Umbilical cord (tissue), 2 donors: ENCODE measurements around the gene FBXO31. TPM values are rescaled to one million over a fixed set of nuclear protein-coding genes. Genes with fewer than 3 reads are reported as not detected.
"Not testable (repeated sequence)": the region's sequence is repeated elsewhere in the genome, so short reads cannot be mapped to it uniquely, and the experiment has no call there.

Experiments used
- DNase-seq: peaks from one replicate; pipeline ENCODE4 v3.0.0-alpha.2; 2015; ENCODE audit warnings: low spot score
- total RNA-seq: library from RNA; depleted of rRNA; stranded (reverse); fragments of >200 nt; gene quantifications from one replicate; pipeline ENCODE4 v1.2.3, GENCODE V29; 2014; ENCODE audit warnings: low replicate concordance; ENCODE audit not compliant: insufficient read depth

FBXO31 gene
- total RNA-seq, 1 donor from 2014 or later = 33.0 TPM

GRCh38 chr16:87387942-87388817 is 4.6 kb upstream of the FBXO31 start:
- DNase-seq = peak; percentile 99

- not testable (repeated sequence) for DNase-seq
Measured at GRCh38 chr16:87384875-87385167, 1.2 kb upstream of the FBXO31 start.

DNA sequence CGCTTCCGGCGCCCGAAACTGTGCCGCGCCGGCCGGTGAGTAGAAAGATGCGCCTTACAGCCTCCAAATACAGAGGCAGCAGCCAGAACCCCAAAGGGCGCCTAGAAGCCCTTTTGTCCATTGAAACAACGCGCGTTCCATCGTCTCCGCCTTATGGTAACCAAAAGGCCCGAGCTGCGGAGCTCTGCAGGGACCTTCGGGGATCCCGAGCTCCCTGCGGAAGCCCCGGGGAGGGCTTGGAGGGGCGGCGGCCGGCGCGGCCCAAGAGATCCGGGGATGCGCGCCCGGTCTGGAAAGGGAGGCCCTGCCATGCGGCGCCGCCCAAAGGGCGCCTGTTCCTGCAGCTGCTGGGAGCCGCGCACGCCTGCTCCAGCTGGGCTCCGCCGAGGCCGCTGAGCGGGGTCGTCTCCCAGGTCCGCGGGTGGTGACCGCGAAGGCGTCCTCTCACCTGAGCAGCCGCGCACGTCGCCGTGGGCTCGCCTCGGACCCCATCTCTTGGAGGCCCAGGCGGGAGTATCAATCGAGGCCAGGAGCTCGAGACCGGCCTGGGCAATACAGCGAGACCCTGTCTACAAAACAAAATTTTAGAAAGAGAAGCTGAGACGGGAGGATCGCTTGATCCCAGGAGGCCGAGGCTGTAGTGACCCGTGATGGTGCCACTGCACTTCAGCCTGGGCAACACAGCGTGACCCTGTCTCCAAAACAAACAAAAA is 742 bp upstream of the FBXO31 start:
- DNase-seq = no peak

DNA sequence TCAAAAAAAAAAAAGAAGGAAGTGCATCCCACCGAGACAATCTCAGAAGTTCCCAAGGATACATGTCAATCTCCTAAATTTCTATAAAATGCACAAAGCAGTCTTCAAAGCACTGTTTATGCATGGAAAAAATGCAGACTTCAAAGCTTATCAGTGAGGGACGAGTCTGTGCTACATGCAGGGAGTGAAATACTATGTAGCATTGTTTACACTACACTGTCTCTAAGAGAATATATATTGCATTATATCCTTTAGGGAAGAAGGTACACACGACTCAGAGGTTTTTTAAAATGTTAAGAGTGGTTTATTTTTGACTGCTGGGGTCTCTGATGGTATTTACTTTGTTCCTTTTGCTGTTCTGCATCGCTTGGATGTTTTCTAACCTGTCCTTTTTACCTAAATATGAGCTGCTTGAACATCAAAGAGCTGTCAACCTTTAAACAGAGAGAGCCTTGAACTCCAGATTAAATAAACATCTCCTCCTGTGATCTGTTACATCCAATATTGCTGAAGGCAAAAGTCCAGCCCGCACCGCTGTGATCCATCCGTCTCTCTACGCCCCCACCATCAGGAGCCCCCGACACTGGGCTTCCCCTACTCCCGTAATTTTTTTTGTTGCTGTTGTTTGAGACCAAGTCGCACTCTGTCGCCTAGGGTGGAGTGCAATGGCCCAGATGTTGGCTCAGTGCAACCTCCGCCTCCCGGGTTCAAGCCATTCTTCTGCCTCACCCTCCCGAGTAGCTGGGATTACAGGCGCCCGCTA is 1.4 kb downstream of the FBXO31 start:
- peak; percentile 37 for DNase-seq

DNA sequence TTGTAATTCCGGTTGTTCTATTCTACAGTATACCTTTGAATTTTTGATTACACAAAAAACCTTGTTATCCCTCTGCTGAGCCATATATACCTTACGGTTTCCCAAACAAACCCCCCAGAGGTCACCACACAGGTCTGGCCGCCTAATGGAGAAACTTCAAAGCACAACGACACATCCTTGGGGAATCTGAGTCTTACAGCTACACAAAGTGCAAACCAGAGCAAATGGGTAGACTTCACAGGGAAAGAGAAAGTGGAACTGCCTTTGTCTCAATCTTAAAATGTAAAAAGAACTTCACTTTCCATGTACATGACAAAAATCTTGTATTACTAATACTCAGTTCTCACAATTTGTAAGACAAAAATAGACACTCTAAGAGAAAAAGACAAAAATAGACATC is 2.7 kb downstream of the FBXO31 start:
- no peak for DNase-seq

GRCh38 chr16:87380403-87380802 is 3.2 kb downstream of the FBXO31 start:
- no peak for DNase-seq

- not testable (repeated sequence) for DNase-seq
Measured at GRCh38 chr16:87379312-87379752, 4.2 kb downstream of the FBXO31 start.

DNA sequence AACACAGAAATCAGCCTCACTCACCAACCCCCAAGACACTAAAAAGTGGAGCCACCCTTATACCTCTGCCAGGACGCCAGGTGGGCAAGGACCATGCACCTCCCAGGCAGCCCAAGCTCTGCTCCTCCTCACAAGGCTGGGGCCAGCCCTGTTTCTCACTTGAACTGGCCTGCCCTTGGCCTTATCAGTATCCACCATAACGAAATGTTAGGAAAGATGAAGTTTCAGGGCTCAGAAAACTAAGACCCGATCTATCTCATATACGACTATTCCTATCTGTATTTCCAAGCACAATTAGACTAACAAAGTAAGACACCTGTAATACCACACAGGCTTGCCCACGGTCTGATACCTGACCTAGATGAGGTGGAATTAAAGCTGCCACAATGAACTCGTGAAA is 6.9 kb downstream of the FBXO31 start:
- DNase-seq = no peak

GRCh38 chr16:87375426-87376135 is 8.0 kb downstream of the FBXO31 start:
- DNase-seq = no peak

GRCh38 chr16:87374313-87374712 is 9.3 kb downstream of the FBXO31 start:
- no peak for DNase-seq

DNA sequence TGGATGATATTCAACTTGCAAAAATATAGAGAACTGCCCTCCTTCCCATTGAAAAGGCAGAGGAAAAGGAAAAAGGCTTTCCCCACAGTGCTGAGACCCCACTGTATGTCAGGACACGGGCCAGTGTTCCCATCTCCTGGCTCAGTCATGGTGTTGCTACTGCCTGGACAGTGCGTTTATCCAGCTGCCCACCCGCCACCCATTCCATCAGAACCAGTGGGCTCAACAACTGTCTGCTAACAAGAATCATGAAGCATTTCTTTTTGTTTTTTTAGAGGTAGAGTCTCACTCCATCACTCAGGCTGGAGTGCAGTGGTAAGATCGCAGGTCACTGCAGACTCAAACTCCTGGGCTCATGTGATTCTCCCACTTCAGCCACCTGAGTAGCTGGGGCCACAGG is 11.3 kb downstream of the FBXO31 start:
- no peak for DNase-seq

DNA sequence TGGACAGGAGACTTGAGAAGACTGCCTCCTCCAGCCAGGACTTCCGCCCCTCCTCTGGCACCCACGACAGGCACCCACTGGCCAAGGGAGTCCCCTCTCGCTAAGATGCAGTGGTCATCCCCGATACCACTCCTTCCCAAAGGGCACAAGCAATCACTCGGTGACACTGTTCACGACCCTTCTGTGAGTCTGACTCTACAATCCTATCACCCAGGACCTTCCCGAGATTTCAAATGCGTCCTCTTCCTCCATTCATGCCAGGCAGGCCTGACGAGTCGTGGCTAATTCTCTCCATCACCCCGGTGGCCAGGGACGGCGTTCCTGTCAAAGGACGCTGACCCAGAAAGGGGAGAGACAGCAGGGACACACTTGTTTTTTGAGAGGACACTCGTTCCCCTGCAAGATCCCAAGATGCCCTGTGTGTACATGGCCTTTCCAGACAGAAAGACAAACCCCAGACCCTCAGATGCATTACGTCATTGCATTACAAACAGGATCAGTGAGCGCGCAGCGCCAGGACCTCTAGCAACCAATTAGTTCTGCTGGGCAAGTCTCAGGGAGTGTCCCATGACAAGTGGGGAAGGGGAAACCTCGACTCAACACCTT is 12.2 kb downstream of the FBXO31 start:
- DNase-seq = peak; percentile 53

- DNase-seq = no peak
Measured at GRCh38 chr16:87369796-87370719, 13.5 kb downstream of the FBXO31 start.

DNA sequence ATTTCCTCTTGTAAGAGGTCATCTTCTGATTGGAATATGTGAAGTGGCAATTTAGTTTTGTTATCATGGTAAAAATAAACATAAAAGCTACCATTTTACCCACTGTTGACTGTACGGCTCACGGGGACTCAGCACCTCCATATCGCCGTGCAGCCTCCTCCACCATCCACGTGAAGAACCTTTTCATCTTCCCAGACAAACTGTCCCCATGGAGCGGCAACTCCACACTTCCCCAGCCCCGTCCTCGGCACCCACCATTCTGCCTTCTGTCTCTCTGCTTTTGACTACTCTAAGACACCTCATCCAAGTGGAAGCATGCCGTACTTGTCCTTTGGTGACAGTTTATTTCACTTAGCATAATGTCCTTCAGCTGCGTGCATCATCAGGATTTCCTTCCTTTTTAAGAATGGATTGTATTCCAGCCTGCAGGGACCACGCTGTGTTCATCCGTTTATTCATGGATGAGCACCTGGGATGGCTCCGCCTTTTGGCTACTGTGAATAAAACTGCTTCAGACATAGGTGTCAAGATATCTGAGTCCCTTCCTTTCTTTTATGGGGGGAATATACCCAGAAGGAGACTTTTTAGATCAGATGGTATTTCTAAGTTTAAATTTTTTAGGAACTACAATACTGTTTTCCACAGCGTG is 14.3 kb downstream of the FBXO31 start:
- no peak for DNase-seq

GRCh38 chr16:87368029-87368770 is 15.4 kb downstream of the FBXO31 start:
- DNase-seq = no peak

DNA sequence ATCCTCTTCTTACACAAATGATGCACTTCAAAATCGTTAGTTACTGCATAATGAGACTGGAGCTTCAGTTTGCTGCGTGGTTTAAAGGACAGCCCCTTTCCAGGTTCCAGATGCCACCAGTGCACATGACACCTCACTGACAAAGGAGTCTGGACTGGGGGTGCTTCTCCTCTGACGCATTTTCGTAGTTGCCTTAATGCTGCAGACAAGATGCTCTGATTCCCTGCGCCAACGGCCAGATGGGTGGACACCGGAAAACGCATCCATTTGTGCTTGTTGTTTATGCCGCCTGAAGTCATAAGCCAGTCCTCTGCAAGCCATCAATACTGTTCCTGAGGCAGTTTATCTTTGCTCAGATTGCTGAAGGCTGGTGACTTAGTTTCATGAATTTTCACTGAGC is 16.0 kb downstream of the FBXO31 start:
- no peak for DNase-seq

- no peak for DNase-seq
Measured at GRCh38 chr16:87366930-87367329, 16.6 kb downstream of the FBXO31 start.

DNA sequence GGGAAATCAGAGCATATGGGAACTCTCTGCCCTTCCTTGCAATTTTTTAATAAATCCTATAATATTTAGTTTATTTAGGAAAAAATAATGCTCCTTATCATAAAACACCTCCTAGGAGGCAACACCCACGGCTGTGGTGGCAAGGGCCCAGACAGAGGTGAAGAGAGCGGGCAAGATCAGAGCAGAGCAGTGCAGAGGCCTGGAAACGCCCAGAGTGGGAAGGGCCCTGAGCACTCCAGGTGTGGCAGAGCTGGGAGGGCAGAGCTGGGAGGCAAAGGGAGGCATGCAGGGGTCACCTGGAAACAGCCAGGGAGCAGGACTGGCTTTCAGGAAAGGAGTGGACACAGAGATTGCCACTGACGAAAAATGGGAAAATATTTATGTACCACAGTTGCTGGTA is 17.3 kb downstream of the FBXO31 start:
- no peak for DNase-seq
